H9 (cell line): ENCODE measurements around the gene GPRIN1. TPM values are rescaled to one million over a fixed set of nuclear protein-coding genes. Genes with fewer than 3 reads are reported as not detected.

Source experiments
- DNase-seq: peaks from one replicate; pipeline ENCODE4 v3.0.0-alpha.2; 2017
- H2AFZ ChIP-seq: one replicate; pipeline ENCODE4 v1.6.1; 2013; ENCODE audit warnings: mild to moderate bottlenecking, low read length, control low read depth, moderate library complexity
- H2AK5ac ChIP-seq: 2 replicates; pipeline ENCODE4 v1.6.1; 2013; ENCODE audit warnings: low read length, control low read depth, mixed read lengths; ENCODE audit not compliant: insufficient read length
- H2BK120ac ChIP-seq: one replicate; pipeline ENCODE4 v1.6.1; 2013; ENCODE audit warnings: low read depth, mild to moderate bottlenecking, low read length, control low read depth, inconsistent platforms; ENCODE audit not compliant: poor library complexity, severe bottlenecking
- H2BK12ac ChIP-seq: 2 replicates; pipeline ENCODE4 v1.6.1; 2013; ENCODE audit warnings: low read length, control low read depth, mixed read lengths, low read depth; ENCODE audit not compliant: insufficient read length
- H2BK15ac ChIP-seq: 2 replicates; pipeline ENCODE4 v1.6.1; 2013; ENCODE audit warnings: low read depth, low read length, control low read depth
- H2BK20ac ChIP-seq: one replicate; pipeline ENCODE4 v1.6.1; 2013; ENCODE audit warnings: low read depth, mild to moderate bottlenecking, low read length, control low read depth, inconsistent platforms; ENCODE audit not compliant: poor library complexity, severe bottlenecking
- H2BK5ac ChIP-seq: 2 replicates; pipeline ENCODE4 v1.6.1; 2013; ENCODE audit warnings: low read length, control low read depth, mixed read lengths; ENCODE audit not compliant: insufficient read length
- H3K14ac ChIP-seq: 2 replicates; pipeline ENCODE4 v1.6.1; 2013; ENCODE audit warnings: low read length, control low read depth; ENCODE audit not compliant: insufficient read depth
- H3K18ac ChIP-seq: 2 replicates; pipeline ENCODE4 v1.6.1; 2013; ENCODE audit warnings: low read depth, mild to moderate bottlenecking, mixed read lengths, low read length, control low read depth; ENCODE audit not compliant: insufficient read length
- H3K23ac ChIP-seq: 2 replicates; pipeline ENCODE4 v1.6.1; 2013; ENCODE audit warnings: low read length, control low read depth, mixed read lengths, low read depth; ENCODE audit not compliant: insufficient read length
- H3K23me2 ChIP-seq: 2 replicates; pipeline ENCODE4 v1.6.1; 2013; ENCODE audit warnings: low read depth, mild to moderate bottlenecking, mixed read lengths, low read length, control low read depth; ENCODE audit not compliant: insufficient read length, poor library complexity, severe bottlenecking
- H3K27ac ChIP-seq: 2 replicates; pipeline ENCODE4 v1.5.1; 2013; ENCODE audit warnings: low read length, control low read depth, mixed read lengths, low read depth; ENCODE audit not compliant: insufficient read length
- H3K27me3 ChIP-seq: 2 replicates; pipeline ENCODE4 v1.6.1; 2013; ENCODE audit warnings: low read length, control low read depth, inconsistent platforms; ENCODE audit not compliant: insufficient read depth
- H3K4ac ChIP-seq: 2 replicates; pipeline ENCODE4 v1.6.1; 2013; ENCODE audit warnings: low read depth, mild to moderate bottlenecking, control low read depth, inconsistent platforms, low read length, moderate library complexity
- H3K4me1 ChIP-seq: 2 replicates; pipeline ENCODE4 v1.6.1; 2013; ENCODE audit warnings: low read length, control low read depth, inconsistent platforms; ENCODE audit not compliant: insufficient read depth
- H3K4me2 ChIP-seq: 2 replicates; pipeline ENCODE4 v1.6.1; 2013; ENCODE audit warnings: low read length, control low read depth, mixed read lengths; ENCODE audit not compliant: insufficient read length, insufficient read depth
- H3K56ac ChIP-seq: 2 replicates; pipeline ENCODE4 v1.6.1; 2013; ENCODE audit warnings: low read depth, mild to moderate bottlenecking, mixed read lengths, low read length, control low read depth; ENCODE audit not compliant: insufficient read length
- H3K79me1 ChIP-seq: 2 replicates; pipeline ENCODE4 v1.6.1; 2013; ENCODE audit warnings: low read depth, mild to moderate bottlenecking, moderate library complexity, low read length, control low read depth, inconsistent platforms; ENCODE audit not compliant: insufficient read depth, poor library complexity, severe bottlenecking
- H3K79me2 ChIP-seq: 2 replicates; pipeline ENCODE4 v1.6.1; 2013; ENCODE audit warnings: low read length, control low read depth, inconsistent platforms; ENCODE audit not compliant: insufficient read depth
- H3K9ac ChIP-seq: 2 replicates; pipeline ENCODE4 v1.6.1; 2013; ENCODE audit warnings: low read length, control low read depth, mixed read lengths; ENCODE audit not compliant: insufficient read length; ENCODE audit errors: extremely low read depth
- H3K9me3 ChIP-seq: one replicate; pipeline ENCODE4 v1.6.1; 2013; ENCODE audit warnings: low read depth, low read length, inconsistent platforms; ENCODE audit not compliant: control insufficient read depth
- H3T11ph ChIP-seq: one replicate; pipeline ENCODE4 v1.6.1; 2013; ENCODE audit warnings: mild to moderate bottlenecking, low read length, control low read depth, inconsistent platforms
- H4K20me1 ChIP-seq: one replicate; pipeline ENCODE4 v1.6.1; 2013; ENCODE audit not compliant: control insufficient read depth, insufficient read length, insufficient read depth
- H4K5ac ChIP-seq: 2 replicates; pipeline ENCODE4 v1.6.1; 2013; ENCODE audit warnings: low read depth, mild to moderate bottlenecking, mixed read lengths, low read length, control low read depth; ENCODE audit not compliant: insufficient read length
- H4K8ac ChIP-seq: replicated peaks from 2 replicates; pipeline ENCODE4 v1.6.1; 2013; ENCODE audit warnings: low read length, control low read depth, mixed read lengths, low read depth; ENCODE audit not compliant: insufficient read length
- H4K91ac ChIP-seq: 2 replicates; pipeline ENCODE4 v1.6.1; 2013; ENCODE audit warnings: low read depth, mild to moderate bottlenecking, moderate library complexity, mixed read lengths, low read length, control low read depth; ENCODE audit not compliant: insufficient read length
- H3K27ac Mint-ChIP-seq, 3 experiments: 2 replicates in 2 of 3; 3 replicates in 1 of 3; pipeline ENCODE4 v1.8.0; 2020 to 2021; ENCODE audit warnings: mixed read lengths in 3 of 3, mild to moderate bottlenecking in 1 of 3, moderate library complexity in 1 of 3
- H3K27me3 Mint-ChIP-seq: 2 replicates; pipeline ENCODE4 v1.8.0; 2021; ENCODE audit warnings: low read depth, mild to moderate bottlenecking, moderate library complexity, mixed read lengths
- H3K36me3 Mint-ChIP-seq, 3 experiments: 2 replicates in 2 of 3; 3 replicates in 1 of 3; pipeline ENCODE4 v1.8.0; 2020 to 2021; ENCODE audit warnings: low read depth in 3 of 3, mixed read lengths in 3 of 3; ENCODE audit not compliant: insufficient read depth in 1 of 3
- H3K4me1 Mint-ChIP-seq, 2 experiments: 2 replicates each; pipeline ENCODE4 v1.8.0; 2020; ENCODE audit warnings: mixed read lengths in 2 of 2
- H3K4me3 Mint-ChIP-seq, 2 experiments: 2 replicates in 1 of 2; 3 replicates in 1 of 2; pipeline ENCODE4 v1.8.0; 2020 to 2021; ENCODE audit warnings: mild to moderate bottlenecking in 2 of 2, mixed read lengths in 2 of 2, moderate library complexity in 1 of 2
- H3K9me3 Mint-ChIP-seq, 2 experiments: 2 replicates in 1 of 2; 3 replicates in 1 of 2; pipeline ENCODE4 v1.8.0; 2020; ENCODE audit warnings: mild to moderate bottlenecking in 2 of 2, mixed read lengths in 2 of 2, moderate library complexity in 1 of 2
- CTCF ChIP-seq: fragments of 200-600 bp; sonication (generic); conservative IDR thresholded peaks from 3 replicates; pipeline ENCODE4 v1.8.0; 2021; ENCODE audit warnings: antibody characterized with exemption, mild to moderate bottlenecking
- WGBS: extraction: QIAGEN DNeasy Blood & Tissue Kit; methylation state at CpG from one replicate; pipeline ENCODE4 v1.1.7; 2013; ENCODE audit warnings: missing lambda C conversion rate, low lambda C conversion rate, mixed read lengths; ENCODE audit not compliant: insufficient read length; ENCODE audit errors: extremely low coverage; 5-methylcytosine and 5-hydroxymethylcytosine counted together
- total RNA-seq: library from RNA; stranded (reverse); gene quantifications from 2 replicates; pipeline ENCODE4 v1.2.1, GENCODE V29; 2021

GPRIN1 gene
- total RNA-seq, 1 experiment from 2014 or later = 10.8 TPM

- Mint-ChIP-seq H3K27me3 (peaks cover under 1% of the 10 kb centered on the region; the same call in 1 of the 2 replicates), H3K36me3 (peaks cover 5 to 22% (median 17%) of the 10 kb centered on the region in 3 experiments; a peak in 6 of 7 replicates), H3K4me3 (peak overlapping the region; percentile 15 to 56; a peak in 4 of 5 replicates), H3K4me1 (peaks cover 38 to 48% of the 10 kb centered on the region in 2 experiments), H3K27ac (peak overlapping the region in 1 of 3 experiments; percentile 74; a peak in 2 of 7 replicates), H3K9me3 (no peaks in the 10 kb centered on the region; a peak in 1 of 5 replicates)
- Histone ChIP-seq H3K4ac (no peak overlapping the region), H3K23ac (no peak overlapping the region), H3K14ac (no peak overlapping the region), H4K91ac (no peak overlapping the region), H3K79me1 (peaks cover 8% of the 10 kb centered on the region), H2BK15ac (no peak overlapping the region), H3K9me3 (no peaks in the 10 kb centered on the region), H3T11ph (no peak overlapping the region), H4K20me1 (no peaks in the 10 kb centered on the region), H3K79me2 (no peaks in the 10 kb centered on the region; the same call in 1 of the 2 replicates), H2BK12ac (no peak overlapping the region), H3K23me2 (peaks cover 10% of the 10 kb centered on the region), H4K5ac (no peak overlapping the region), H2AFZ (no peak overlapping the region), H3K18ac (no peak overlapping the region), H2BK120ac (no peak overlapping the region), H3K9ac (no peak overlapping the region), H2BK5ac (no peak overlapping the region), H3K27ac (no peak overlapping the region), H4K8ac (no peak overlapping the region), H2BK20ac (no peak overlapping the region), H3K4me2 (no peak overlapping the region), H3K27me3 (no peaks in the 10 kb centered on the region), H3K4me1 (peaks cover 2% of the 10 kb centered on the region; the same call in 1 of the 2 replicates), H3K56ac (no peak overlapping the region), H2AK5ac (no peak overlapping the region)
- no peak for TF ChIP-seq CTCF
- peak; percentile 57 for DNase-seq
- WGBS = no CpG with 5 or more reads among the region's 8 CpGs
Measured at GRCh38 chr5:176650354-176650884, 40.5 kb upstream of the GPRIN1 start.
